NB4 (cell line): ENCODE measurements around the gene UBASH3A.
A peak's percentile ranks its signal among the peaks of the same experiment; 100 is the strongest.

Source experiments
- CTCF ChIP-seq: IDR thresholded peaks from one replicate; pipeline ENCODE4 v1.5.1; 2012; ENCODE audit warnings: low read depth, low read length
- MAX ChIP-seq: IDR thresholded peaks from 2 replicates; pipeline ENCODE4 v1.6.1; 2011; ENCODE audit warnings: low read depth, low read length
- MYC ChIP-seq: IDR thresholded peaks from 2 replicates; pipeline ENCODE4 v1.6.1; 2011; ENCODE audit warnings: low read depth, low read length
- POLR2A ChIP-seq: IDR thresholded peaks from 2 replicates; pipeline ENCODE4 v1.6.1; 2011; ENCODE audit warnings: mild to moderate bottlenecking; ENCODE audit not compliant: insufficient read length; ENCODE audit errors: extremely low read depth

DNA sequence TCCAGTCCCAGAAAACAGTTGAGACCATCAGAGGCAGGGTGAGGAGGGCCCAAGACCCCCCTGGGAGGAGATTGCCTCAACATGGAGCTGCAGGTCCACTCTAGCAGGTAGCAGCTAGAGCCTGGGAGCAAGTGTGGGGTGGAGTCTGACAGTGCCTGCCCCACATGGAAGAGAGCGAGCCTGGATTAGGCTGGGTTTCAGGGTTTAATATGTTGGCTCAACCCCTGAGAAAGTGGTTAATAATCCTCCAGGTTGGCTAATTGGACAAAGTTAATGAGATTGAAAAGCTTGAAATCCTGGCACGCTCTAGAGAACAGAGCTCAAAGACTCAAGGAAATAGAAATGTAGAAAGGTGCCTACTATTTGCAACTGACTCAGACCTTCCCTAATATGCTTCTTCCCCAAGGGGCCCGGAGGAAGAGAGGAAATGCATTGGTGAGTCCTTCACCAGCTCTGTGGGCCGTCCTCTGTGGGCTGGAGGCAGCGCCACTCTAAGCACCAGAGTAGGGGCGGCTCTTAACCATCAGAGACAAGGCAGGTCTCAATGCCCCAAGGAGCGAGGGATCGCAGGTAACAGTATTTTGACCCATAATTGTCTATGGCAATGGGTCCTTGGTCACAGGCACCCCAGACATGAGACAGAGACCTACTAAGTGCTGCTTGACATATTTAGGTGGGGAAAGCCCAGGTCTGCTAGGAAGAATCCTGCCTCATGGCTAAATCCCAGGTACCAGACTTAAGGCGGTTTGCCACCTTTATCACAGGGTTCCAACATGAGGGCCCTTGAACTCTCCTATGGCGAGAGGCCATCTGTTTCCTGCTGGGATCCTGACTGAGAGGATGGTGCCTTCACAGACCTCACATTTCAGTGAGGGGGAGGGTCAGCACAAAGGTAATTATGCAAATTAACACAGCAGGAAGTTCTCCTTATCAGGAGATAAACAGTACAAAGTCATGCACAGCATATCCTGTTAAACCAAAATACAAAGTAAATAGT lies 58.5 kb downstream of the UBASH3A start:
- peak; percentile 14 for TF ChIP-seq POLR2A
- TF ChIP-seq CTCF = no peak
- TF ChIP-seq MAX = no peak
- TF ChIP-seq MYC = no peak
